Activated T-helper 2 cell treated with anti-CD3 and anti-CD28 coated beads, Interferon-gamma antibody, Interleukin-2, Interleukin-4, amounts not matched to agents 10 μg/mL and 5 μg/mL and 100 μg/mL, durations not matched to agents 14 hours and 24 hours and 36 hours (primary cell): Measurements from ENCODE around the gene DPT. TPM values are rescaled to one million over a fixed set of nuclear protein-coding genes. Genes with fewer than 3 reads are reported as not detected.

Source experiments
- DNase-seq: peaks from one replicate; pipeline ENCODE4 v3.0.0; 2021; ENCODE audit warnings: low spot score
- H3K27ac Mint-ChIP-seq: one replicate; pipeline ENCODE4 v1.8.0; 2021; ENCODE audit warnings: mixed read lengths
- H3K27me3 Mint-ChIP-seq: one replicate; pipeline ENCODE4 v1.8.0; 2021; ENCODE audit warnings: low read depth, mixed read lengths
- H3K36me3 Mint-ChIP-seq: one replicate; pipeline ENCODE4 v1.8.0; 2021; ENCODE audit warnings: low read depth, mixed read lengths
- H3K4me1 Mint-ChIP-seq: one replicate; pipeline ENCODE4 v1.8.0; 2021; ENCODE audit warnings: low read depth, mixed read lengths
- H3K4me3 Mint-ChIP-seq: one replicate; pipeline ENCODE4 v1.8.0; 2021; ENCODE audit warnings: low read depth, mild to moderate bottlenecking, moderate library complexity, mixed read lengths
- H3K9me3 Mint-ChIP-seq: one replicate; pipeline ENCODE4 v1.8.0; 2021; ENCODE audit warnings: mixed read lengths
- intact Hi-C: fragments of 100-400 bp; cut with micrococcal nuclease; formaldehyde crosslinking; loops from one replicate; pipeline ENCODE4 v1.15.1; 2023
- total RNA-seq: library from RNA; stranded (reverse); gene quantifications from 2 replicates; pipeline ENCODE4 v1.2.3, GENCODE V29; 2022

Gene DPT
- total RNA-seq, 1 donor from 2014 or later: not detected

- Mint-ChIP-seq H3K27ac (no peak overlapping the region), H3K36me3 (no peaks in the 10 kb centered on the region), H3K27me3 (peaks cover 20% of the 10 kb centered on the region), H3K9me3 (no peaks in the 10 kb centered on the region), H3K4me1 (no peaks in the 10 kb centered on the region), H3K4me3 (no peak overlapping the region)
- no peak for DNase-seq
- intact Hi-C loops: no loop called here
Measured at GRCh38 chr1:168708698-168709404, 20.2 kb downstream of the DPT start.

- DNase-seq: no peak
- H3K27me3 Mint-ChIP-seq: peaks cover 32% of the 10 kb centered on the region
- no peaks in the 10 kb centered on the region for H3K36me3 Mint-ChIP-seq
- H3K27ac Mint-ChIP-seq: no peak overlapping the region
- no peaks in the 10 kb centered on the region for H3K4me1 Mint-ChIP-seq
- H3K9me3 Mint-ChIP-seq: no peaks in the 10 kb centered on the region
- H3K4me3 Mint-ChIP-seq: no peak overlapping the region
- intact Hi-C loops: no loop called here
Measured at GRCh38 chr1:168706391-168706992, 22.5 kb downstream of the DPT start.

- Mint-ChIP-seq H3K27me3 (peaks cover 18% of the 10 kb centered on the region), H3K27ac (no peak overlapping the region)
- no peak for DNase-seq
Measured at GRCh38 chr1:168700575-168701268, 28.3 kb downstream of the DPT start.

GRCh38 chr1:168698453-168698852 is 30.6 kb downstream of the DPT start:
- peaks cover 8% of the 10 kb centered on the region for H3K27me3 Mint-ChIP-seq
- H3K4me3 Mint-ChIP-seq: no peak overlapping the region
- DNase-seq: no peak
- intact Hi-C loops: no loop called here
- H3K36me3 Mint-ChIP-seq: no peaks in the 10 kb centered on the region
- no peaks in the 10 kb centered on the region for H3K9me3 Mint-ChIP-seq
- H3K27ac Mint-ChIP-seq: no peak overlapping the region
- no peaks in the 10 kb centered on the region for H3K4me1 Mint-ChIP-seq

More at GRCh38 chr1:168700575-168701268, 28.3 kb downstream of the DPT start:
- no peak overlapping the region for H3K4me3 Mint-ChIP-seq
- H3K36me3 Mint-ChIP-seq: no peaks in the 10 kb centered on the region
- no peaks in the 10 kb centered on the region for H3K4me1 Mint-ChIP-seq
- no peaks in the 10 kb centered on the region for H3K9me3 Mint-ChIP-seq
- intact Hi-C loops: no loop called here

GRCh38 chr1:168697356-168698126 is 31.5 kb downstream of the DPT start:
- intact Hi-C loops: no loop called here
- H3K27me3 Mint-ChIP-seq: peaks cover 7% of the 10 kb centered on the region
- H3K27ac Mint-ChIP-seq: no peak overlapping the region
- DNase-seq: no peak
- H3K36me3 Mint-ChIP-seq: no peaks in the 10 kb centered on the region
- no peaks in the 10 kb centered on the region for H3K9me3 Mint-ChIP-seq
- no peak overlapping the region for H3K4me3 Mint-ChIP-seq
- H3K4me1 Mint-ChIP-seq: no peaks in the 10 kb centered on the region

- no peaks in the 10 kb centered on the region for H3K9me3 Mint-ChIP-seq
- intact Hi-C loops: no loop called here
- H3K4me3 Mint-ChIP-seq: no peak overlapping the region
- H3K36me3 Mint-ChIP-seq: no peaks in the 10 kb centered on the region
- H3K27me3 Mint-ChIP-seq: no peaks in the 10 kb centered on the region
- DNase-seq: no peak
- H3K27ac Mint-ChIP-seq: no peak overlapping the region
- H3K4me1 Mint-ChIP-seq: no peaks in the 10 kb centered on the region
Measured at GRCh38 chr1:168696125-168696760, 32.8 kb downstream of the DPT start.

- no peaks in the 10 kb centered on the region for H3K36me3 Mint-ChIP-seq
- intact Hi-C loops: no loop called here
- H3K27ac Mint-ChIP-seq: no peak overlapping the region
- peaks cover 4% of the 10 kb centered on the region for H3K27me3 Mint-ChIP-seq
- no peaks in the 10 kb centered on the region for H3K9me3 Mint-ChIP-seq
- DNase-seq: no peak
- no peak overlapping the region for H3K4me3 Mint-ChIP-seq
- no peaks in the 10 kb centered on the region for H3K4me1 Mint-ChIP-seq
Measured at GRCh38 chr1:168693872-168694238, 35.2 kb downstream of the DPT start.

- DNase-seq: no peak
- Mint-ChIP-seq H3K9me3 (no peaks in the 10 kb centered on the region), H3K4me3 (no peak overlapping the region), H3K27ac (no peak overlapping the region), H3K36me3 (no peaks in the 10 kb centered on the region), H3K4me1 (no peaks in the 10 kb centered on the region), H3K27me3 (peaks cover 8% of the 10 kb centered on the region)
- intact Hi-C loops: no loop called here
Measured at GRCh38 chr1:168693197-168693871, 35.7 kb downstream of the DPT start.

GRCh38 chr1:168692472-168692871 is 36.5 kb downstream of the DPT start:
- Mint-ChIP-seq H3K9me3 (no peaks in the 10 kb centered on the region), H3K36me3 (no peaks in the 10 kb centered on the region), H3K4me1 (no peaks in the 10 kb centered on the region), H3K4me3 (no peak overlapping the region), H3K27ac (no peak overlapping the region), H3K27me3 (peaks cover 8% of the 10 kb centered on the region)
- DNase-seq: no peak
- intact Hi-C loops: no loop called here

- DNase-seq: no peak
- Mint-ChIP-seq H3K27ac (no peak overlapping the region), H3K36me3 (no peaks in the 10 kb centered on the region), H3K4me1 (no peaks in the 10 kb centered on the region), H3K9me3 (no peaks in the 10 kb centered on the region), H3K4me3 (no peak overlapping the region), H3K27me3 (peaks cover 11% of the 10 kb centered on the region)
- intact Hi-C loops: no loop called here
Measured at GRCh38 chr1:168691541-168691940, 37.5 kb downstream of the DPT start.

GRCh38 chr1:168689726-168690602 is 39.0 kb downstream of the DPT start:
- Mint-ChIP-seq H3K9me3 (no peaks in the 10 kb centered on the region), H3K4me1 (no peaks in the 10 kb centered on the region)
- no peak for DNase-seq

More at GRCh38 chr1:168689726-168690602, 39.0 kb downstream of the DPT start:
- Mint-ChIP-seq H3K27me3 (peaks cover 14% of the 10 kb centered on the region), H3K27ac (no peak overlapping the region), H3K36me3 (no peaks in the 10 kb centered on the region), H3K4me3 (no peak overlapping the region)
- intact Hi-C loops: no loop called here
